ENCODE measurements around the gene TRIM67. TPM values are rescaled to one million over a fixed set of nuclear protein-coding genes. Genes with fewer than 3 reads are reported as not detected.

TRIM67 gene
- total RNA-seq, 1 experiment from 2014 or later = not detected

- POLR2A ChIA-PET = no interaction called here
- TF ChIP-seq, protein P1, sequence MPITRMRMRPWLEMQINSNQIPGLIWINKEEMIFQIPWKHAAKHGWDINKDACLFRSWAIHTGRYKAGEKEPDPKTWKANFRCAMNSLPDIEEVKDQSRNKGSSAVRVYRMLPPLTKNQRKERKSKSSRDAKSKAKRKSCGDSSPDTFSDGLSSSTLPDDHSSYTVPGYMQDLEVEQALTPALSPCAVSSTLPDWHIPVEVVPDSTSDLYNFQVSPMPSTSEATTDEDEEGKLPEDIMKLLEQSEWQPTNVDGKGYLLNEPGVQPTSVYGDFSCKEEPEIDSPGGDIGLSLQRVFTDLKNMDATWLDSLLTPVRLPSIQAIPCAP (CRISPR knock-in tag; IDR thresholded peaks at IDR 0.05) = no peak
- TF ChIP-seq CTCF (IDR thresholded peaks at IDR 0.05) (no peak), GRHL2 (CRISPR knock-in tag; IDR thresholded peaks at IDR 0.05; ENCODE audit: insufficient replicate concordance, severe bottlenecking) (no peak), ZNF423 (CRISPR knock-in tag; IDR thresholded peaks at IDR 0.05) (no peak), CBFB (CRISPR knock-in tag; IDR thresholded peaks at IDR 0.05; ENCODE audit: low read depth) (no peak), MXD4 (CRISPR knock-in tag; IDR thresholded peaks at IDR 0.05; ENCODE audit: borderline replicate concordance) (no peak), IRF2 (CRISPR knock-in tag; IDR thresholded peaks at IDR 0.05; ENCODE audit: borderline replicate concordance, low read depth) (no peak)
- Mint-ChIP-seq H3K27me3 (ENCODE audit: low read depth) (peaks cover 77% of the 10 kb centered on the region), H3K9me3 (peaks cover 18% of the 10 kb centered on the region), H3K36me3 (no peaks in the 10 kb centered on the region), H3K27ac (no peak overlapping the region), H3K4me1 (no peaks in the 10 kb centered on the region), H3K4me3 (no peak overlapping the region)
- CTCF ChIA-PET = no interaction called here
- DNase-seq (ENCODE audit: low spot score) (no peak), ATAC-seq (no peak)
Observed at GRCh38 chr1:231177936-231178335, 16.1 kb downstream of the TRIM67 start.

GRCh38 chr1:231178970-231179369 is 17.1 kb downstream of the TRIM67 start:
- ATAC-seq = no peak
- H3K27me3 Mint-ChIP-seq (ENCODE audit: low read depth) = peaks cover 74% of the 10 kb centered on the region
- TF ChIP-seq ARID4B (CRISPR knock-in tag; IDR thresholded peaks at IDR 0.05; ENCODE audit: borderline replicate concordance) (no peak), TEAD4 (CRISPR knock-in tag; IDR thresholded peaks at IDR 0.05) (no peak), CTCF (IDR thresholded peaks at IDR 0.05) (no peak), CREB1 (CRISPR knock-in tag; IDR thresholded peaks at IDR 0.05) (no peak), FOXJ3 (CRISPR knock-in tag; IDR thresholded peaks at IDR 0.05; ENCODE audit: borderline replicate concordance) (no peak), ZNF219 (CRISPR knock-in tag; IDR thresholded peaks at IDR 0.05; ENCODE audit: borderline replicate concordance) (no peak), E2F5 (CRISPR knock-in tag; IDR thresholded peaks at IDR 0.05) (no peak), EMX1 (CRISPR knock-in tag; IDR thresholded peaks at IDR 0.05) (no peak), NR3C1 (CRISPR knock-in tag; conservative IDR thresholded peaks at IDR 0.05; ENCODE audit: low read depth) (no peak), ZBTB21 (CRISPR knock-in tag; IDR thresholded peaks at IDR 0.05; ENCODE audit: borderline replicate concordance) (no peak), ZNF138 (CRISPR knock-in tag; conservative IDR thresholded peaks at IDR 0.05) (no peak), MXD4 (CRISPR knock-in tag; IDR thresholded peaks at IDR 0.05; ENCODE audit: borderline replicate concordance) (no peak), NR1H2 (CRISPR knock-in tag; IDR thresholded peaks at IDR 0.05) (no peak), ATF1 (CRISPR knock-in tag; IDR thresholded peaks at IDR 0.05) (no peak), ZNF263 (CRISPR knock-in tag; IDR thresholded peaks at IDR 0.05; ENCODE audit: low read depth) (no peak), E2F1 (CRISPR knock-in tag; IDR thresholded peaks at IDR 0.05) (no peak)
- TF ChIP-seq, protein P2, sequence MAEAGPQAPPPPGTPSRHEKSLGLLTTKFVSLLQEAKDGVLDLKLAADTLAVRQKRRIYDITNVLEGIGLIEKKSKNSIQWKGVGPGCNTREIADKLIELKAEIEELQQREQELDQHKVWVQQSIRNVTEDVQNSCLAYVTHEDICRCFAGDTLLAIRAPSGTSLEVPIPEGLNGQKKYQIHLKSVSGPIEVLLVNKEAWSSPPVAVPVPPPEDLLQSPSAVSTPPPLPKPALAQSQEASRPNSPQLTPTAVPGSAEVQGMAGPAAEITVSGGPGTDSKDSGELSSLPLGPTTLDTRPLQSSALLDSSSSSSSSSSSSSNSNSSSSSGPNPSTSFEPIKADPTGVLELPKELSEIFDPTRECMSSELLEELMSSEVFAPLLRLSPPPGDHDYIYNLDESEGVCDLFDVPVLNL (CRISPR knock-in tag; IDR thresholded peaks at IDR 0.05; ENCODE audit: borderline replicate concordance, low read depth) = no peak

More at GRCh38 chr1:231178970-231179369, 17.1 kb downstream of the TRIM67 start:
- DNase-seq (ENCODE audit: low spot score) = no peak
- Mint-ChIP-seq H3K9me3 (peaks cover 18% of the 10 kb centered on the region), H3K36me3 (no peaks in the 10 kb centered on the region), H3K4me3 (no peak overlapping the region), H3K27ac (no peak overlapping the region), H3K4me1 (peaks cover 3% of the 10 kb centered on the region)
- ChIA-PET CTCF (interaction anchor here (0.6 kb wide), 1 partner anchor 277 kb away, joined by 6 read pairs; no protein-coding TSS in a partner anchor), POLR2A (no interaction called here)
